ENCODE measurements around the gene IER5L.
A peak's percentile ranks its signal among the peaks of the same experiment; 100 is the strongest.

The IER5L gene
- 0.43 to 72.9 (median 17.5) reads per million in 18 experiments for total RNA-seq

DNA sequence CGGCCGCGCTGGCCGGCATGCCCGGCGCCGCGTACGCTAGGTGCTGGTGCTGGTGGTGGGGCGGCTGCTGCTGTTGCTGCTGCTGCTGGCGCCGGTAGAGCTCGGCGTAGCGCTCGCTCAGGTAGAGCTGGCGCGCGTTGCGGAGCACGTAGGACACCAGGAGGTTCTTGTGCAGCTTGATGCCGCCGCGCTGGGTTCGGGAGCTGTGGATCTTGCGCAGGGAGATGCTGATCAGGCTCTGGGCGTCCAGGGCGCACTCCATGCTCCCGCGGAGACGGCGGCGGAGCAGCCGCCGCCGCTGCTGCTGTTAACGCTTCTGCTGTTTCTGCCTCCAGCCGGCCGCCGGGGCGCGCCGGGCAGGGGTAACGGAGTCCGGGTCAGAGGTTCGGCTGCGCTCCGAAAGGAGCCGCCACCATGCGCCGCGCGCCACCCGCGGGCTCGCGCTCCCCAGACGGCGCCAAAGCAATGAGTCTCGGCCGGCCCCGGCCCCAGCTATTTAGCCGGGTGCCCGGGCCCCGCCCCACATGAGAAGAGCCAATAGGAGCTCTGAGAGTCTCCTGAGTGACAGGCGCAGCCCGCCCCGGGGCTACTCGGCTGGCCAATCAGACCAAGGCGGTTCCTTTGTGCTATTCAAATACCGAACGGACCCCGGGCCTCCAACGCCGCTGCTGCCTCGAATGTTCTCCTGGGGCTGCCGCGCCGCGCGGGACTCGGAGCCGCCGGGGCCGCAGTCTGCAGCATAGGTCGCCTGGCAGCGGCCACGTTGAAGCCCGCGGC is at the start of gene IER5L:
Gene IER5L (minus strand): TSS at position 471 of the 777 bp plus-strand sequence. CDS start 209 bp downstream, at position 262.
- DNase-seq = peak; percentile 96 to 97

DNA sequence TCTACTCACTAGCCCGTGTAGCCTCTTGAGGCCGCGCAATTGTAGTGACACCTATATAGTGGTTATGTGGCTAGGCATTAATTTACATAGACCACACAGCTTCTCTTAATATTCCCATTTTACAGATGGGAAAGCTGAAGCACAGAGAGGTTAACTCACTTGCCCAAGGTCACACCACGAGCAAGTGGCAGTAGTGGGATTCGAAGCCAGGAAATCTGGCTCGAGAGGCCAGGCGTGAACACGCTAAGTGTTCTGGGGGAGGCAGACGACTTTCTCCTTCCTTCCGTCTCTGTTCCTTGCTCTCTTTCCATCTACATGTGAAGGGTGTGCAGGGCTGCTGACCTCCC is 49.8 kb upstream of the IER5L start:
- no peak for DNase-seq

DNA sequence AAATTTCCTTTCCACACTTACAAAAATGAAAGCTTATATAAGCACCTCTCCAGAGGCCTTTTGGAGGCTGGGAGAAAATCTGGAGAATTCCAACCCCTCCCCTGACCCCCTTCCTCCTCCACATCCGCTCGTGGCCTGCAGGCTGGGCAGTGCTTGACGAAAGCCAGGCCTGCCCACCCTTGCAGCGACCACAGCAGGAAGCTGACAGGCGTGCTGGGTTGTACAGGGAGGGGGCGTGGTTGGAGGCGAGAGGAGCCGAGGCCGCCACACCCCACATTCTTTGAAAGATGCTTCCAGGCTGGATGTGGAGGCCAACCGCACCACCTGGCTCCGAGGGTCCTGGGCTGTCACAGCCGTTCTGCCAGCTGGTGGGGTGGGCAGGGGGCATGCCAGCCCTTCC is 47.8 kb upstream of the IER5L start:
- peak; percentile 45 to 69 for DNase-seq

DNA sequence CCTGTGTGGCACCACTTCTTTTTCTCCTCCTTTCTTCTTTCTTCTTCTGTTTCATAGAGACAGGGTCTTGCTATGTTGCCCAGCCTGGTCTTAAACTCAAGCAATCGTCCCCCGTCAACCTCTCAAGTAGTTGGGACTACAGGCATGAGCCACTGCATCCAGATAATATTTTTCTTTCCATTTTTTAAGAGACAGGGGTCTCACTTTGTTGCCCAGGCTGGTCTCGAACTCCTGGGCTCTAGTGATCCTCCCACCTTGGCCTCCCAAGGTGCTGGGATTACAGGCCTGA is 47.4 kb upstream of the IER5L start:
- no peak for DNase-seq

DNA sequence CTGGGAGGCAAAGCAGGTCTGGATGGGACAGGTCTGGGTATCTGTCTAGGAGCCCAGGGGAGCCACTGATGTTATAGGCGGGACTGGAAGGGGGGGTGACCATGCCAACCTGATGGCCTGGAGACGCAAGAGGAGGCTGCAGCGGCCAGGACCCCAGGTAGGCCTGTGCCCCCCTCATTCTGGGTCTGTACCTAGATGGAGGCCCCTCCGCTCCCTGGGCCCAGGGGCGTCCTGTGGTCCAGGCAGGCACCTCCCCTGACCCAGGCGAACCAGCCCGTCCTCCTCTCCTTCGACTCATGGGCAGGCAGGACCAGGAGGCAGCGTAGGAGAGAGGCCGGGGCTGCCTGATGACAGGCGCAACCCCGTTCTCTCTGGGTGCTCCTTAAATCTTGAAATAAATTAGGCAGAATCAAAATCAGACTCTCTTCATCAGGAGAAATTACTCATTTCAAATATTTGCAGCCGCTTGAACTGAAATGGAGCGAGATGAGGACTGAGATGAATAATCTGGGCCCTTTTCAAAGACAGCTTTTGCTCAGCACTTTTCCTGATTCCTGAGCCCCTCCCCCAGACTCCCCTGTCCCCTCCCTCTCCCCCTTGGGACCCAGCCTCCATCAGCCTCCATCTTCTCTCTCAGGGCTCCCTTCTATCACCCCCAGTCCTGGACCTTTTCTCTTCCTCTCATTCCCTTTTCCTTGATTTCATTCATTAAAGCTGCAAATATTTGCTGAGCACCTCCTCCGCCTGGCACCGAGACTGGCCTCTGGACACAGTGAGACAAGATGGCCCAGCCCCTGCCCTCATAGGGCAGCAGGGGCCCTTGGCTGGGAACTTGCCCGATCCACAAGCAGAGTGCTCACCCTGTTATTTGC is 46.8 kb upstream of the IER5L start:
- no peak for DNase-seq

DNA sequence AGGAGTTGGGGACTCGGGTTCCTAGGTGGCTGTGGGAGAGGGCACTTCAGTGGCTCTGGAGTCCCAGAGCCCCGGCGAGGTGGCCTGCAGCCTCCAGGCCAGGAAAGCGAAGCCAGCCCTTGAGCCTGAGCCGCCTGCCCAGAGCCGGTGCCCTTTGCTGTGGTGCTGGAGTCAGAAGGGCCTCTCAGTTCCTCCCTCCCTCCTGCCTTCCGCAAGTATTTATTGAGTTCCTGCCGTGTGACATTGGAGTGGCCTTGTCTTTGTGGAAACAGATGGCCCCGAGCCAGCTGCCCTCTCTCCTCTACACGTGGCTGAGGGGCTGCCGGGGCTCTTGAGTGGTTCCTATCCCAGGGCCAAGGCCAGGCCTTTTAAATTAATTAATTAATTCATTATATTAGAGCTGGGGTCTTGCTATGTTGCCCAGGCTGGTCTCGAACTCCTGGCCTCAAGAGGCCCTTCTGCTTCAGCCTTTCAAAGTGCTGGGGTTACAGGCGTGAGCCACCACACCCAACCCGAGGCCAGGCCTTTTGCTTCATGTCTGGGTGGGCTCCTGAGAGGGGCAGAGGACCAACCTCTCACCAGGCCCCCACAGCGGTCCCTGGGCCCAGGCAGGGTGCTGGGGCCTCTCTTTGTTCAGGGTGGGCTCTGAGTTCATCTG is 45.6 kb upstream of the IER5L start:
- DNase-seq = no peak

DNA sequence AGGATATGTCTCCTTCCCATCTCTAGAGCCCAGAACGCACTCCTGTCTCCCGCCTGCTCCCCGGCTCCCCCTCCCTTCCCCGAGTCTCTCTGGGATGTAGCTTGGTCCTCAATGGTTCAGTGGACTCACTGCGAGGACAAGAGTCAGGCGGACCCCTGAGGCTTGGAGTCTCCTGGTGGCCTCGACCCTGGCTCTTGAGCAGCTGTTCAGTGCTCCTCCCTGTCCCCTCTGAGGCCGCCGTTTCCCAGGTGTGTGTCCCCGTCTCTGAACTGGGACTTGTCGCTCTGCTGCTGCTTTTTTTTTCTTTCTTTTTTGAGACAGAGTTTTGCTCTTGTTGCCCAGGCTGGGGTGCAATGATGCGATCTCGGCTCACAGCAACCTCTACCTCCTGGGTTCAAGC is 44.8 kb upstream of the IER5L start:
- DNase-seq = no peak

DNA sequence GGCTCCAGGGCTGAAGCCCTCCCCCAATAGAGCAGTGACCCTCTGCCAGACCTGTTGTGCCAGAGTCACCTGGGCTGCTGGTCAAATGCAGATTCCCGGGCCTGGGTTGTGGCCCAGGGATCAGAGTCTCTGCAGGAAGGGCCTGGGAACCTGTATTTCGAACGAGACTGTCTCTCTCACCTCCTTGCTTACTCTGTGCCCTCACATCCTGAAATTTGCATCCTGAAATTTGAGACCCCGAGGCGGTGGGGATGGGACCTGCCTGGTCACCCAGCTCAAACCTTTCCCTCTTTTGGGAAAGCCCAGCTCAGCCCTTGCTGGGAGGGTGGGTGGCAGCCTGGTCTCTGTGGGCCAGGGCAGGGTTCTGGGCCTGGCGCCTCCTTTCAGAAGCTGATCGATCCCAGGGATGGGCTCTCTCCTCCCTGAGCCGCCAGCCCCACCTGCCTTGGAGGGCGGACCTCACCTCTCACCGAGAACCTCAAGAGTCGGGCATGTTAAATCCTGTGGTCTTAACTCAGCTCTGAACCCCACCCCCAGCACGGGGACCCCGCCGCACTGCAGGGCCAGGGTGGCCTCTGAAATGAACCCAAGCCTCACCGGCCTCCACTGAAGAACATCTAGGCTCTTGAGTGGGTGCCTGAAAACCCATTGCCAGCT is 44.0 kb upstream of the IER5L start:
- DNase-seq = no peak

DNA sequence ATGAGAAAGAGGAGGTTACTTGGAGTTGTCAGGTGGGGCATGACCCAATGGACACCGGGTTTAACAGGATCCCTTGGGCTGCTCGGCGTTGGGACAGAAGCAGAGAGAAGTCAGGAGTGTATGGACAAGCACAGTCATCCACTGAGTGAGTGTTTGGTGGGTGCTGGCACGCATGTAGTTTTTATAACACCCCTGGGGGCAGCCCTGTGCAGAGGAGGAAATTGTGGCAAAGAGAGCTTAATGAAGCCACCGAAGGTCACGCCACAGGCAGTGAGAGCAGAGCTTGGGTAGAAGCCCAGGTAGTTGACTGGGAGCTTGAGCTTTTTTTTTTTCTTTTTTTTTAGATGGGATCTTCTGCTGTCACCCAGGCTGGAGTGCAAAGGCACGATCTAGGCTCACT is 43.2 kb upstream of the IER5L start:
- no peak for DNase-seq

DNA sequence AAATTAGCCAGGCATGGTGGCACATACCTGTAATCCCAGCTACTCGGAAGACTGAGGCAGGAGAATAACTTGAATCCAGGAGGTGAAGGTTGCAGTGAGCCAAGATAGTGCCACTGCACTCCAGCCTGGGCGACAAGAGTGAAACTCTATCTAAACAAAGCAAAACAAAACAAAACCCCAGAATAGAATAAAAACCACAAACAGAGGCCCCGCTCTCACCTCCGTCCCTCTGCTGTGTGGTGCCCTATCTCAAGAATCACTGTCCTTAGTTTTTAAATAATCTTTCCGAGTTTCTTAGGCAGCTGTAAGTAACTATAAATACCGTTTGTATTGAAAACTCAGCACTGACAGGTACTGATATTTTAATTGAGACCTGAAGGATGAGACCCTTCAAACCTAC is 42.7 kb upstream of the IER5L start:
- DNase-seq = no peak

DNA sequence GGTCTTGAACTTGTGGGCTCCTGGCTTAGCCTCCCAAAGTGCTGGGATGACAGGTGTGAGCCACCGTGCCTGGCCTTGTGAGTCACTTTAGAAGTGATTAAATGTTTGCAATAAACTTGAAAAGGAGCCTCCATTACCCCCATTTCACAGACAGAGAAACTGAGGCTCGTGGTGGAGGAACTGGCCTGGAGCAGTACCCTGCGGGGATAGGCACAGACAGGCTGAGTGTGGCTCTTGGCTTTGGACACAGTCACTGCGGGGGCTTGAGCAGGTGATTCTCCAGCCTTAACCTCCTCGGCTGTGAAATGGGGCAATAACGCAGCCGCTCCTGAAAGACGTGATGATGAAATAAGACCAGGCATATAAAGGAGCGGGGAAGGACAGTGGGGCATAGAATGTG is 40.9 kb upstream of the IER5L start:
- DNase-seq = no peak

DNA sequence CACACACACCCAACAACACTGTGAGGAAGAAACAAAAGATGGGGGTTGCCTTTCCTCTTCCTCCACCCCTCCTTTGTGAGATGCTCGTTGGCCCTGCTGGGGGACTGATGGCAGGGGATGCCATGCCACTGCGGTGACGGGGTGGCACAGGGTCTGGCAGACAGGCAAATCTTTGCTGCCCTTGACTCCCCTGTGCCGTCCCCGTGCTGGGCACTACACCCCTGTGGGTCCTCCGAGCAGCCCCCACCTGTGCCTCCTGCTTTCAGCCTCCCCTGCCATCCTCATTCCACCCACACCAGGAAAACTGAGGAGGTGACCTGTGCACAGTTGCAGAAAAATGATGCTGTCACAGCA is 40.2 kb upstream of the IER5L start:
- DNase-seq = no peak

DNA sequence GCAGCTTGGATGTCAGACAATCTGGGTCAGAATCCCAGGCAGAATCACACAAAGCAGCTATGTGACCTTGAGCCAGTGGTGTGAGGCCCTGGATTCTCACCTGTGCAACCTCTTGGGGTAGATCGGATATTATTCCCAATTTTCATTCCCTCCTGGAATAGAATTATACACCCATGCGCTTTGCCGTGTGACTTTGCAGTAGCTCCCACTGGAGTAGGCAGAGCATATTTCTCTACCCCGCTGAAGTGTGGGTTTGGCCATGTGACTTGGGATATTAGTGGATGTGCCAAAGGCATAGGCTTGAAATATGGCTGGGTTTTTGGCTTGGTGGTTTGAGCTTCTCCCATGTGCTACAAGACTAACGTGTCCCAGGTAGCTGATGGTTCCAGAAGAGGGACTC is 35.5 kb upstream of the IER5L start:
- DNase-seq = no peak

DNA sequence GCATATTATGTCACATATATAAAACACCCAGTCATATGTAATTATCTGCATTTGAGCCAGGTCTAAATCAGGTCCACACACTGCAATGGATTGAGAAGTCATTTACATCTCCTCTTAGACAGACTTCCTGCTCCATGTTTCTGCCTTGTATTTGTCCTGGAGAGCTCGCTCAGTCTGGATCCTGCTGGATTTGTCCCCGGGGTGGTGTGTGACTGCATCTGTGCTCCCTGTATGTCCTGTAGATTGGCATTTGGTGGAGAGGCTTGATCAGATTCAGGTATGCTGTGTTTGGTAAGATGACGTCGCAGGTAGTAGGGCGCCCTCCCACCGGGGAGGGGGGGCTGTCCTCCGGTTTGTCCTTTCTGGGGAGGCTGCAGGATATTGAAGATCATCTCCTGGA is 33.6 kb upstream of the IER5L start:
- DNase-seq = no peak

DNA sequence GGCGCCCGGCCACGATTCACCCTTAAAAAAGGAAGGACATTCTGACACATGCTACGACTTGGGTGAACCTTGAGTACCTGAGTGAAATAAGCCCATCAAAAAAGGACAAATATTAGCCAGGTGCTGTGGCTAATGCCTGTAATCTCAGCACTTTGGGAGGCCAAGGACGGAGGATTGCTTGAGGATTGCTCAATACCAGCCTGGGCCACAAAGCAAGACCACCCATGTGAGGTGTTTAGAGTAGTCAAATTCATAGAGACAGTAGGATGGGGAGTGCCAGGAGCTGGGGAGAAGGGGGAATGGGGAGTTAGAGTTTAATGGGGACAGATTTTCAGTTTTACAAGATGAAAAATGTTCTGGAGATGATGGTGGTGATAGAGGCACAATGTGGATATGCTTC is 32.1 kb upstream of the IER5L start:
- DNase-seq = no peak

DNA sequence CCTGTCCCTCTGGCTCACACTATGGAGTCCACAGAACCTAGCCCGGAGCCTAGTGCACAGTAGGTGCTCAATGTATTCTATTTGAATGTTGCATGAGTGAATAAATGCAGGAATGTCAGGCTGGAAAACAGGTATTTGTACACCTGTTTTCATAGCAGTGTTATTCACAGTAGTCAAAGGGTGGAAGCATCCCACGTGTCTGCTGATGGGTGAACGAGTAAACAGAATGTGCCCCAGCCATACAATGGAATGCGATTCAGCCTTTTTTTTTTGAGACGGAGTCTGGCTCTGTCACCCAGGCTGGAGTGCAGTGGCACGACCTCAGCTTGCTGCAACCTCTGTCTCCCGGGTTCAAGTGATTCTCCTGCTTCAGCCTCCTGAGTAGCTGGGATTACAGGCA is 31.5 kb upstream of the IER5L start:
- DNase-seq = no peak

DNA sequence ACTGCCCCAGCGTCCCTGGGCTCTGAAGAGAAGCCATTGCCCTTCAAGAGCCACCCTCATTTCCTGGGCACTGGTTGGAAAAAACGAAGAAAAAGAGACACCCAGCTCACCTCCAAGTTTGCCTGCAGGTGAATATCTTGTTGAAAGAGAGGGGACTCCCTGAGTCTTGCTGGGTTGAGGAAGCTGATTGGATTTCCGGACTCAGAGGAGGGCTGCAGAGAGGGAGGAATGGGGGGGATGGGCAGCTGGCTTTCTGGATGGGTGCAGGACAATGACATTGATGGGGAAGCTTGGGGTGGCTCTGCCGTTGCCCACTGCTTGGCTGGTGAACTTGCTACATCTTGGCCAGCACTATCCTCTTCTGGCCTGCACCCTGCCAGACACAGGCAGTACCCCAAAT is 31.0 kb upstream of the IER5L start:
- DNase-seq = no peak

DNA sequence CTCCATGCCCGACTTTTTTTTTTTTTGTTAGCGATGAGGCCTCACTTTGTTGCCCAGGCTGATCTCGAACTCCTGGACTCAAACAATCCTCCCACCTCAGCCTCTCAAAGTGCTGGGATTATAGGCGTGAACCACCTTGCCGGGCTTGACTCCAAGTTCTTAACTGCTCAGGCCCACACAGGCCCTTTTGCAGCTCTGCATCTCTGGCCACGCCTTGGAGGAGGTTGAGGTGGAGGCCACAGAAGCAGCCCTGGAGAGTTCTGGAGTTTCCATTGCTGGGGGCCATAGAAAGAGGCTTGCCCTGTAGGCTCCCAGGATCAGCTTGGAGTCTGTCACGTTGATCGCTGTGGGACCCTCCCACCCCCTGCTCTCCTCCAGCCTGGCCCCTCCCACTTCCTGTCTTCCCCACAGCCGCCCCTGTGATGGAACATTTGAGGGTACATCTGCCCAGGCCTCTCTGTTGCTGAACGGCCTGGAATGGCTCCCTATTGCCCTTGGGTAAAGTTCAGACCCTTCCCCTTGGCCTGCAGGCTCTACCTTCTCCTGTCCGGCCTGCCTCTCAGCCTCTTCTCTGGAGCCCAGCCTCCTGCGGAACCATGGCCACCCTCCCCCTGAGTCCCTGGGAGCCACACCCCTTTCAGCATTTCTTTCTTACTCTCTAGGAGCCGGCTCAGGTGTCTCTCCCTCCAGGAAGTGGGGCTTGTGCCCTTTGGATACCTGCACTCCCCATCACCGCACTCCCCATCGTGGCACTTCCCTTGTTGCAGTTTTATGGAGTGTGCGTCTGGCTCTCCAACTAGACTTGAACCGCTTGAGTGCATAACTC is 30.4 kb upstream of the IER5L start:
- no peak for DNase-seq

DNA sequence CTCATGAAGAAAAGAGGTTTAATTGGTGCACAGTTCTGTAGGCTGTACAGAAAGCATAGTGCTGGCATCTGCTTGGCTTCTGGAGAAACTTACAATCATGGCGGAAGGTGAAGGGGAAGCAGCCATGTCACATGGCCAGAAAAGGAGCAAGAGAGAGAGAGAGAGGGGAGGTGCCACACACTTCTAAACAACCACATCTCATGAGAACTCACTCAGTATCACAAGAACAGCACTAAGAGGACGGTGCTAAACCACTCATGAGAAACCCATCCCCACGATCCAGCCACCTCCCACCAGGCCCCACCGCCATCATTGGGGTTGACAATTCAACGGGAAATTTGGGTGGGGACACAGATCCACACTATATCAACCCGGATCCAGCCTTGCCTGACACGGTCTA is 28.8 kb upstream of the IER5L start:
- DNase-seq = no peak

DNA sequence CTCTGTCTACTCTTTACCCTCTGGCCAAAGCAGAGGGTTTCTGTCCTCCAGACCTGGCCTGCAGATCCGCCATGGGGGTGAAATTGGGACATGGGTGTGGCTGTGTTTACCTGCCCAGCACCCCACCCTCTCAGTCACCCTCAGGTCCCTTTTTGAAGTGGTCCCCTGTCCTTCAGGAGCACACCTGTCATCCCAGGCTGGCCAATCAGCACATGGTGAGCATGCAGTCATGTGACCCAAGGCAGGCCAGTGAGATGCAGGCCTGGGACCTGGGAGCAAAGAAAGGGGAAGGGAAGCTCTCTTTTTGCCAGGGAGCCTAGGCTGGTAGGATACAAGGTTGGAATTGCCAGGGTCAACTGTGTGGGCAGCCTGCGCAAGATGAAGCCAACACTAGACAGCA is 28.3 kb upstream of the IER5L start:
- DNase-seq = no peak

DNA sequence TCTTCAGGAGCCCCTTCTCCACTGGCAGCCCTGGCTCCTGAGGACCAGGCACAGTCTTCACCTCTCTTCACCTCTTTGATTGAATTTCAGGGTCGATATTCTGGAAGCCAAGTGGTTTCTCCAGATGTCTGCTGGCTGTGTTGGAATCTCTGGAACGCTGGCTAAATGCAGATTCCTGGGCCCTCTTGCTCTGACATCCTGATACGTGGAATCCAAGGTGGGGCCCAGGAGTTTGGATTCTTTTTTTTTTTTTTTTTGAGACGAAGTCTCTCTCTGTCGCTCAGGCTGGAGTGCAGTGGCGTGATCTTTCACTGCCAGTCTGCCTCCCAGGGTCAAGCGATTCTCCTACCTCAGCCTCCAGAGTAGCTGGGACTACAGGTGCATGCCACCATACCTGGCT is 26.8 kb upstream of the IER5L start:
- no peak for DNase-seq

DNA sequence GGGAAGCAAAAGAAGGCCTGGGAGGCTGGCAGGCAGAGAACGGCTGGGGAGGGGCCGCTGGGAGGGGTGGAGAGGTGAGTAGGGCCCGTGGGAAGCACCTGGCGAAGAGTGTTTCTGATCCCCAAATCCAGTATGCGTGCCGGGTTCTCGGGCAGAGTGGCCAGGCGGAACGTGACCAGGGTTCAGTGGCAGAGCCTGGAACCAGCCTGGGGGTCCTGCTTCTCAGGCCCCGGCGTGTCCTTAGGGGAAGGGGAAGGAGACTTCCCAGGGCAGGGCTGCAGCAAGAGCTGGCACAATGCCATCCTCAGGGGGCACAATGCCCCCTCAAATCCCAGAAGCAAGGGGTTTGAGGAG is 25.5 kb upstream of the IER5L start:
- DNase-seq = no peak
